Subcutaneous adipose tissue (tissue), 4 donors: ENCODE measurements around the gene CNTNAP2. TPM values are rescaled to one million over a fixed set of nuclear protein-coding genes. Genes with fewer than 3 reads are reported as not detected.

Experiments
- CTCF ChIP-seq: fragments of 450-650 bp; IDR thresholded peaks from one replicate; pipeline ENCODE4 v1.5.1; 2016; ENCODE audit warnings: low read depth, mild to moderate bottlenecking, control low read depth, antibody characterized with exemption, moderate library complexity
- total RNA-seq, 4 donors: library from RNA; depleted of rRNA; stranded (reverse); fragments of >200 nt; gene quantifications; one replicate each; pipeline ENCODE4 v1.1.0, GENCODE V29; 2016

CNTNAP2 gene
- total RNA-seq, 4 donors from 2014 or later: not detected

GRCh38 chr7:147231275-147231674, 1114.7 kb downstream of the CNTNAP2 start:
- no peak for TF ChIP-seq CTCF

- TF ChIP-seq CTCF: no peak
Measured at GRCh38 chr7:147235645-147236382, 1119.2 kb downstream of the CNTNAP2 start.

GRCh38 chr7:147240468-147240867, 1123.9 kb downstream of the CNTNAP2 start:
- TF ChIP-seq CTCF: no peak

- TF ChIP-seq CTCF: no peak
Measured at GRCh38 chr7:147245274-147245673, 1128.7 kb downstream of the CNTNAP2 start.

GRCh38 chr7:147249956-147250355, 1133.4 kb downstream of the CNTNAP2 start:
- no peak for TF ChIP-seq CTCF

GRCh38 chr7:147251751-147252325, 1135.2 kb downstream of the CNTNAP2 start:
- no peak for TF ChIP-seq CTCF

GRCh38 chr7:147261693-147262092, 1145.1 kb downstream of the CNTNAP2 start:
- TF ChIP-seq CTCF: no peak
